Measurements from ENCODE around the gene TMEM256. TPM values are rescaled to one million over a fixed set of nuclear protein-coding genes. Genes with fewer than 3 reads are reported as not detected.

The TMEM256 gene
- total RNA-seq, 1 donor from 2014 or later: 71.6 TPM

DNA sequence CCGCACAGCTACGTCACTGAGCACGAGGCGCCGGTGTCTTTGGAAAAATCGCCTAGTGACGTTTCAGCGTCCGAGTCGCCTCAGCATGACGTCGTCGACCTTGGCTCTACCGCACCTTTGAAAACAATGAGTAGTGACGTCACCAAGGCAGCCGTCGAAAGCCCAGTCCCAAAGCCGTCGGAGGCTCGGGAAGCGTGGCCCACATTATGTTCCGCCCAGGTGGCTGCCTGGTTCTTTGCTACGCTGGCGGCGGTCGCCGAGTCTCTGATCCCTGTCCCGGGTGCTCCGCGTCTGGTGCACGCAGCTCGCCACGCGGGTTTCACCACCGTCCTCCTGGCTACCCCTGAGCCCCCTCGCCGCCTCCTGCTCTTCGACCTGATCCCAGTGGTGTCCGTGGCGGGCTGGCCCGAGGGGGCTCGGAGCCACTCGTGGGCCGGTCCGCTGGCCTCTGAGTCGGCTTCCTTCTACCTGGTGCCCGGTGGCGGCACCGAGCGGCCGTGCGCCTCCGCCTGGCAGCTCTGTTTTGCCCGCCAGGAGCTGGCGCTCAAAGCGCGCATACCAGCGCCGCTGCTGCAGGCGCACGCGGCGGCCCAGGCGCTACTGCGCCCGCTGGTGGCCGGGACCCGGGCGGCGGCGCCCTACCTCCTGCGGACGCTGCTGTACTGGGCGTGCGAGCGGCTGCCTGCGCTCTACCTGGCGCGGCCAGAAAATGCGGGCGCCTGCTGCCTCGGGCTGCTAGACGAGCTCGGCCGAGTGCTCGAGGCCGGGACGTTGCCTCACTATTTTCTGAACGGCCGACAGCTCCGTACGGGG, 32.9 kb upstream of the TMEM256 start:
- Mint-ChIP-seq H3K4me3 (peak overlapping the region; percentile 74), H3K27me3 (ENCODE audit: low read depth) (peaks cover 64% of the 10 kb centered on the region), H3K27ac (ENCODE audit: unreplicated experiment) (peak overlapping the region; percentile 62), H3K36me3 (ENCODE audit: low read depth) (peaks cover 6% of the 10 kb centered on the region), H3K4me1 (peaks cover 47% of the 10 kb centered on the region), H3K9me3 (no peaks in the 10 kb centered on the region)
- peak; percentile 70 for DNase-seq (ENCODE audit: low read depth, low spot score)
- TF ChIP-seq, protein P1, sequence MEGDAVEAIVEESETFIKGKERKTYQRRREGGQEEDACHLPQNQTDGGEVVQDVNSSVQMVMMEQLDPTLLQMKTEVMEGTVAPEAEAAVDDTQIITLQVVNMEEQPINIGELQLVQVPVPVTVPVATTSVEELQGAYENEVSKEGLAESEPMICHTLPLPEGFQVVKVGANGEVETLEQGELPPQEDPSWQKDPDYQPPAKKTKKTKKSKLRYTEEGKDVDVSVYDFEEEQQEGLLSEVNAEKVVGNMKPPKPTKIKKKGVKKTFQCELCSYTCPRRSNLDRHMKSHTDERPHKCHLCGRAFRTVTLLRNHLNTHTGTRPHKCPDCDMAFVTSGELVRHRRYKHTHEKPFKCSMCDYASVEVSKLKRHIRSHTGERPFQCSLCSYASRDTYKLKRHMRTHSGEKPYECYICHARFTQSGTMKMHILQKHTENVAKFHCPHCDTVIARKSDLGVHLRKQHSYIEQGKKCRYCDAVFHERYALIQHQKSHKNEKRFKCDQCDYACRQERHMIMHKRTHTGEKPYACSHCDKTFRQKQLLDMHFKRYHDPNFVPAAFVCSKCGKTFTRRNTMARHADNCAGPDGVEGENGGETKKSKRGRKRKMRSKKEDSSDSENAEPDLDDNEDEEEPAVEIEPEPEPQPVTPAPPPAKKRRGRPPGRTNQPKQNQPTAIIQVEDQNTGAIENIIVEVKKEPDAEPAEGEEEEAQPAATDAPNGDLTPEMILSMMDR (conservative IDR thresholded peaks at IDR 0.05): peak; percentile 77

DNA sequence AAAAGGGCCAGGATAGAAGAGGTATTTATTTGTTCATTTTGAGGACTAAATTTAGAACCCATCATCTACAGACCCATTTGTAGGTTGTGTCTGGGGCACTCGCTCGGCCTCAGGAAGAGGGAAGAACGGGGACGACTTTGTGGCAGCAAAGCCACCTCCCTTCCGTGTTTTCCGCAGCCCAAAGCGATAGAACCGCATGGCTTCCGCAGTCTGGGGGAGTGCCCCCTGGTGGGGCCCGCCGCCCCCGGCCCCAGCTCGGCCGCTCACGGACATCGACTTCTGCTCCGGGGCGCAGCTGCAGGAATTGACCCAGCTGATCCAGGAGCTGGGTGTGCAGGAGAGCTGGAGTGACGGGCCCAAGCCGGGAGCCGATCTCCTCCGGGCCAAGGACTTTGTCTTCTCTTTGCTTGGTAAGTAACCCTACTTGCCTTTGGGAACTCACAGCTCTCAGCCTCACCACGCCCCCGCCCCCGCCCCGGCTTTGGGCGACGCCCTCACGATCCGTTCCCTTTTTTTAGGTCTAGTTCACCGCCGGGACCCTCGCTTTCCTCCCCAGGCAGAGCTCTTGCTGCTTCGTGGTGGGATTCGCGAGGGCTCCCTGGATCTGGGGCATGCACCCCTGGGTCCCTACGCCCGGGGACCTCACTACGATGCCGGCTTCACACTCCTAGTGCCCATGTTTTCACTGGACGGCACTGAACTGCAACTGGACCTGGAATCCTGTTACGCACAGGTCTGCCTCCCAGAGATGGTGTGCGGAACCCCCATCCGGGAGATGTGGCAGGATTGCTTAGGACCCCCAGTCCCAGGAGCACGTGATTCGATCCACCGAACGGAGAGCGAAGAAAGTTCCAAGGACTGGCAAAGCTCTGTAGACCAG, 32.0 kb upstream of the TMEM256 start:
- H3K36me3 Mint-ChIP-seq (ENCODE audit: low read depth): peaks cover 6% of the 10 kb centered on the region
- peak overlapping the region; percentile 87 for H3K4me3 Mint-ChIP-seq
- H3K27me3 Mint-ChIP-seq (ENCODE audit: low read depth): peaks cover 56% of the 10 kb centered on the region
- TF ChIP-seq, protein P1 (conservative IDR thresholded peaks at IDR 0.05): no peak
- no peak for DNase-seq (ENCODE audit: low read depth, low spot score)
- peaks cover 4% of the 10 kb centered on the region for H3K9me3 Mint-ChIP-seq
- peaks cover 38% of the 10 kb centered on the region for H3K4me1 Mint-ChIP-seq
- no peak overlapping the region for H3K27ac Mint-ChIP-seq (ENCODE audit: unreplicated experiment)

DNA sequence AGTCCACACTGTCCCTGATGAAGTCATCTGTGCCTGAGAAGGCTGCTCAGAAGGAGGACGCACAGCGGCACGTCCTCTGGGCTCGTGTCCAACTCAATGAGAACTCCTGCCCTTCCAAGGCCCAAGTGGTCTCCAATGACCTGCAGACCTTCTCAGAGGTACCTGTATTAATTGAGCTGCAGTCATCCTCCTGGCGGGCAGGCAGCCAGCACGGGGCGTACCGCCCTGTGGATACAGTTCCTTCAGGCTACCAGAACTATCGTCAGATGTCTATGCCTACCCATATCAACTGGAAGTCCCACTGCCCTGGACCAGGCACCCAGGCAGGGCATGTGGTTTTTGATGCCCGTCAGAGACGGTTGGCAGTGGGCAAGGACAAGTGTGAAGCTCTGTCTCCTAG, 28.4 kb upstream of the TMEM256 start:
- Mint-ChIP-seq H3K4me3 (no peak overlapping the region), H3K27me3 (ENCODE audit: low read depth) (peaks cover 23% of the 10 kb centered on the region), H3K9me3 (peaks cover 7% of the 10 kb centered on the region), H3K27ac (ENCODE audit: unreplicated experiment) (no peak overlapping the region), H3K4me1 (peaks cover 13% of the 10 kb centered on the region), H3K36me3 (ENCODE audit: low read depth) (no peaks in the 10 kb centered on the region)
- TF ChIP-seq, protein P1 (conservative IDR thresholded peaks at IDR 0.05): no peak
- no peak for DNase-seq (ENCODE audit: low read depth, low spot score)

DNA sequence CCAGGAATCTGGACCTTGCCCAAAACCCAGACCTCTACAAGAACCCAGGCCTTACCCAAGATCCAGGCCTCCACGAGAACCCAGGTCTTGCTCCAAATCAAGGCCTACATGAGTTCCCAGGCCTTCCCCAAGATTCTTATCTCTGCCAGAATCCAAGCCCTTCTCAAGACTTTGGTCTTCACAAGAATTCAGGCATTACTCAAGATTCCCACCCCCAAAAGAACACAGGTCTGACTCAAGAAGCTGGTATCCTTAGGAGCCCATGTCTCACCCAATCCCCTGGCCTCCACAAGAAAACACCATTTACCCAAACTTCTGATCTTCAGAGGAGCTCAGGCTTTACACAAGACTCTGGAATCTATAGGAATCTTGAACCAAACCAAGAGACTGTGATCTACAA, 27.3 kb upstream of the TMEM256 start:
- TF ChIP-seq, protein P1 (conservative IDR thresholded peaks at IDR 0.05): no peak
- DNase-seq (ENCODE audit: low read depth, low spot score): no peak
- no peak overlapping the region for H3K27ac Mint-ChIP-seq (ENCODE audit: unreplicated experiment)
- H3K4me1 Mint-ChIP-seq: peaks cover 11% of the 10 kb centered on the region
- H3K36me3 Mint-ChIP-seq (ENCODE audit: low read depth): no peaks in the 10 kb centered on the region
- H3K4me3 Mint-ChIP-seq: no peak overlapping the region
- H3K9me3 Mint-ChIP-seq: peaks cover 7% of the 10 kb centered on the region
- H3K27me3 Mint-ChIP-seq (ENCODE audit: low read depth): peaks cover 14% of the 10 kb centered on the region

DNA sequence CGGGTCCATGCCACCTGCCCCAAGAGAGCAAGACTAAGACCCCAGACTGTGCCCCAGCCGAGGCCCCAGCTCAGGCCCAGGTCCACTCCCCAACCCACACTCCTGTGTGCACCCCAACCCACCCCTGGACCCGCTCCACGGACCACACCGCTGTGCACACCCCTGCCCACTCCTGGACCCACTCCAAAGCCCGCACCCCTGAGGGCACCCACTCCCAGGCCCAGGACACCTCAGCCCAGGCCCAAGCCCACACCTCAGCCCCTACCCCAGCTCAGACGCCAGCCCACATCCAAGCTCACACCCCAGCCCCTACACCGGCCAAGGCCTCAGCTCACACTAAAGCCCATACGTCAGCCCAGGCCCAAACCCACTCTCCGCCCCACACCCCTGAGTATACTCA, 25.8 kb upstream of the TMEM256 start:
- Mint-ChIP-seq H3K27me3 (ENCODE audit: low read depth) (no peaks in the 10 kb centered on the region), H3K27ac (ENCODE audit: unreplicated experiment) (no peak overlapping the region), H3K4me3 (no peak overlapping the region), H3K9me3 (peaks cover 7% of the 10 kb centered on the region), H3K36me3 (ENCODE audit: low read depth) (no peaks in the 10 kb centered on the region), H3K4me1 (no peaks in the 10 kb centered on the region)
- no peak for DNase-seq (ENCODE audit: low read depth, low spot score)
- TF ChIP-seq, protein P1 (conservative IDR thresholded peaks at IDR 0.05): no peak

Data from neural crest cell (in vitro differentiated cells).